ENCODE results near the gene CA4. TPM values are rescaled to one million over a fixed set of nuclear protein-coding genes. Genes with fewer than 3 reads are reported as not detected.
A peak's percentile ranks its signal among the peaks of the same experiment; 100 is the strongest.

The CA4 gene
- polyA plus RNA-seq, 1 donor, result 1.2 TPM

DNA sequence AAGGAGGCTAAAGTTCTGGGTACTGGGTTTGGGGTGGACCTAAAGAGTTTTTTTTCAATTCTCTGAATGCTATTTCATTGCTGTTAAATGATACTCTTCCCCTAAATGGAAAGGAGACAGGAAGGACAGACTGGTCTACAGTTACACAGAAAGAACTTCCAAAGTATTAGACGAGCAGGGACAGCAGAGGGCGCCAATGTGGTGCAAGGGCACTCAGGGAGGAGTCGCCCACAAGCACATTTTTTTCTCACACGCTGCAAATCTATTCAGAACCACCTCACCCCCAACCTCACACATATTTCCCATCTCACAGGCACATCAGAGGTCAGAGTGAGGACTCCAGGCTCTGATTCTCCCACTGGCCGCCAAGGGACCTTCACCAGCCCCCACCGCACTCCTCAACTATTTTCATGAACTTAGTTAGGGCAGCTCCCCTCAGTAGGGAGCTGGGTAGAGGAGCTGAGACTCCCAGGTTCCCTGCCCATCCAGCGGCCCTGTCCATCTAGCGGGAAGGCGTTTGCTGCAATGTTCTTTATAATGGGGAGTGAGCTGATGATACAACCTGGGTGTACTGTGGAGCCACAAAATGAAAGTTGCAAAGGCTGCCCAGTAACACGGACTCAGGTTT lies 6.8 kb upstream of the CA4 start:
- Histone ChIP-seq H3K27me3 (ENCODE audit: control insufficient read depth, insufficient read depth, low read length) (peaks cover 84% of the 10 kb centered on the region), H3K4me1 (ENCODE audit: control insufficient read depth, insufficient read depth, low read length) (peaks cover 33% of the 10 kb centered on the region), H3K9me3 (ENCODE audit: control insufficient read depth, low read depth, low read length) (peaks cover 9% of the 10 kb centered on the region), H3K36me3 (ENCODE audit: control insufficient read depth, insufficient read depth, low read length) (no peaks in the 10 kb centered on the region), H3K4me3 (ENCODE audit: low read length) (no peak overlapping the region), H3K27ac (ENCODE audit: low read length) (no peak overlapping the region)
- no CpG with 5 or more reads among the region's 10 CpGs for WGBS (ENCODE audit: insufficient coverage, low lambda C conversion rate)
- peak; percentile 62 to 68 for DNase-seq

- H3K4me1 ChIP-seq (ENCODE audit: control insufficient read depth, insufficient read depth, low read length), result peaks cover 35% of the 10 kb centered on the region
- peaks cover 6% of the 10 kb centered on the region for H3K9me3 ChIP-seq (ENCODE audit: control insufficient read depth, low read depth, low read length)
- DNase-seq, result no peak
- no peaks in the 10 kb centered on the region for H3K36me3 ChIP-seq (ENCODE audit: control insufficient read depth, insufficient read depth, low read length)
- whole genome bisulfite sequencing (ENCODE audit: insufficient coverage, low lambda C conversion rate), result 40% methylated on average over 1 of the region's 17 CpGs
- H3K4me3 ChIP-seq (ENCODE audit: low read length), result no peak overlapping the region
- no peak overlapping the region for H3K27ac ChIP-seq (ENCODE audit: low read length)
- H3K27me3 ChIP-seq (ENCODE audit: control insufficient read depth, insufficient read depth, low read length), result peaks cover 84% of the 10 kb centered on the region
Measured at GRCh38 chr17:60145006-60145935, 4.5 kb upstream of the CA4 start.

GRCh38 chr17:60146206-60146605 lies 3.6 kb upstream of the CA4 start:
- H3K27me3 ChIP-seq (ENCODE audit: control insufficient read depth, insufficient read depth, low read length), result peaks cover 84% of the 10 kb centered on the region
- 100% methylated on average over 1 of the region's 2 CpGs for WGBS (ENCODE audit: insufficient coverage, low lambda C conversion rate)

GRCh38 chr17:60147553-60148223 lies 2.1 kb upstream of the CA4 start:
- peaks cover 42% of the 10 kb centered on the region for H3K4me1 ChIP-seq (ENCODE audit: control insufficient read depth, insufficient read depth, low read length)
- no peak overlapping the region for H3K27ac ChIP-seq (ENCODE audit: low read length)
- peaks cover 85% of the 10 kb centered on the region for H3K27me3 ChIP-seq (ENCODE audit: control insufficient read depth, insufficient read depth, low read length)
- H3K4me3 ChIP-seq (ENCODE audit: low read length), result no peak overlapping the region
- H3K36me3 ChIP-seq (ENCODE audit: control insufficient read depth, insufficient read depth, low read length), result no peaks in the 10 kb centered on the region
- WGBS (ENCODE audit: insufficient coverage, low lambda C conversion rate), result no CpG with 5 or more reads among the region's 8 CpGs
- no peaks in the 10 kb centered on the region for H3K9me3 ChIP-seq (ENCODE audit: control insufficient read depth, low read depth, low read length)
- peak in 1 of 2 donors; percentile 49 for DNase-seq

More at GRCh38 chr17:60146206-60146605, 3.6 kb upstream of the CA4 start:
- H3K4me3 ChIP-seq (ENCODE audit: low read length), result no peak overlapping the region
- no peak for DNase-seq
- no peak overlapping the region for H3K27ac ChIP-seq (ENCODE audit: low read length)
- H3K4me1 ChIP-seq (ENCODE audit: control insufficient read depth, insufficient read depth, low read length), result peaks cover 39% of the 10 kb centered on the region
- H3K9me3 ChIP-seq (ENCODE audit: control insufficient read depth, low read depth, low read length), result peaks cover 2% of the 10 kb centered on the region
- H3K36me3 ChIP-seq (ENCODE audit: control insufficient read depth, insufficient read depth, low read length), result no peaks in the 10 kb centered on the region

- no peak for DNase-seq
- peaks cover 38% of the 10 kb centered on the region for H3K4me1 ChIP-seq (ENCODE audit: control insufficient read depth, insufficient read depth, low read length)
Measured at GRCh38 chr17:60148373-60148772, 1.4 kb upstream of the CA4 start.

GRCh38 chr17:60151355-60151754 lies 1.6 kb downstream of the CA4 start:
- Histone ChIP-seq H3K9me3 (ENCODE audit: control insufficient read depth, low read depth, low read length) (no peaks in the 10 kb centered on the region), H3K27me3 (ENCODE audit: control insufficient read depth, insufficient read depth, low read length) (peaks cover 65% of the 10 kb centered on the region), H3K4me3 (ENCODE audit: low read length) (no peak overlapping the region), H3K27ac (ENCODE audit: low read length) (no peak overlapping the region), H3K36me3 (ENCODE audit: control insufficient read depth, insufficient read depth, low read length) (no peaks in the 10 kb centered on the region), H3K4me1 (ENCODE audit: control insufficient read depth, insufficient read depth, low read length) (peaks cover 37% of the 10 kb centered on the region)
- WGBS (ENCODE audit: insufficient coverage, low lambda C conversion rate), result no CpG with 5 or more reads among the region's 5 CpGs
- DNase-seq, result no peak

More at GRCh38 chr17:60148373-60148772, 1.4 kb upstream of the CA4 start:
- Histone ChIP-seq H3K9me3 (ENCODE audit: control insufficient read depth, low read depth, low read length) (no peaks in the 10 kb centered on the region), H3K4me3 (ENCODE audit: low read length) (no peak overlapping the region), H3K27ac (ENCODE audit: low read length) (no peak overlapping the region), H3K36me3 (ENCODE audit: control insufficient read depth, insufficient read depth, low read length) (no peaks in the 10 kb centered on the region), H3K27me3 (ENCODE audit: control insufficient read depth, insufficient read depth, low read length) (peaks cover 82% of the 10 kb centered on the region)
- WGBS (ENCODE audit: insufficient coverage, low lambda C conversion rate), result no CpG with 5 or more reads among the region's 2 CpGs

DNA sequence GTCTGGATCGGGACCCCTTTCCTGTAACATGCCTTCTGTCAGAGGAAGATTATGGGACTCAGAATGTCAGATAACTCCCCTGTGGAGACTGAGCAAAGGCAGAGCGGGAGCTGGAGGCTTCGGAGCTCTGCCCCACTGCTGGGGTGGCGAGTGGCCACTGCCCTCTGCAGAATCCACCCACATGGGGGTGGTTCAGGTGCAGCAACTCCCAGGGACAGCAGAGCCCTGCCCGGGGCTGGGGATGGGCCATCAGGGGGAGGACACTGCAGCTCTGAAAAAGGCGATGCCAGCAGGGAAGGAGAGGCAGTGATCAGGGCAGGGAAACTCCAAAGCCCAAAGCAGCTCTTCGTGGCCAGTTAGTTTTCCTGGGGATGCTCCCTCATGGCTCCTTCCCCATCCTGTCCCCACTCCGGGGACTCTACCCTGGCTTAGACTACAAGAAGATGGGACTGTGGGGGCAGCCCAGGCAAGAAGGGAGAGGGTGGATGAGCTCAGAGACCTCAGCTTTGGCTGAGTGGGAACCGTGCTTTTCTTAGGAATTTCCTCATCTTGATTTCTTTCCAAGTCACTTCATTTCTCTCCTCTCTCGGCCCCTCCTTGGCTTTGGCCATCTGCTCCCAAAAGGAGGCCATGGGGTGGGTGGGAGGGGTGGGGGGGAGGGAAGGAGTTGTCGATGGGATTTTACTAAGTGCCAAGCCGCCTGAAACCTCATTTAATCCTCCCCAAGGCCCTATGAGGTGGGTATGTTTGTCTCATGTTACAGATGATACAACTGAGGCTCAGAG lies 4.0 kb downstream of the CA4 start:
- Histone ChIP-seq H3K4me3 (ENCODE audit: low read length) (no peak overlapping the region), H3K27ac (ENCODE audit: low read length) (no peak overlapping the region), H3K36me3 (ENCODE audit: control insufficient read depth, insufficient read depth, low read length) (no peaks in the 10 kb centered on the region), H3K27me3 (ENCODE audit: control insufficient read depth, insufficient read depth, low read length) (peaks cover 45% of the 10 kb centered on the region), H3K9me3 (ENCODE audit: control insufficient read depth, low read depth, low read length) (no peaks in the 10 kb centered on the region), H3K4me1 (ENCODE audit: control insufficient read depth, insufficient read depth, low read length) (peaks cover 21% of the 10 kb centered on the region)
- WGBS (ENCODE audit: insufficient coverage, low lambda C conversion rate), result 100% methylated on average over 1 of the region's 12 CpGs
- DNase-seq, result no peak

- no peak for DNase-seq
Measured at GRCh38 chr17:60154616-60155426, 5.0 kb downstream of the CA4 start.

GRCh38 chr17:60155427-60155814 lies 5.6 kb downstream of the CA4 start:
- Histone ChIP-seq H3K9me3 (ENCODE audit: control insufficient read depth, low read depth, low read length) (no peaks in the 10 kb centered on the region), H3K36me3 (ENCODE audit: control insufficient read depth, insufficient read depth, low read length) (no peaks in the 10 kb centered on the region), H3K27ac (ENCODE audit: low read length) (no peak overlapping the region), H3K27me3 (ENCODE audit: control insufficient read depth, insufficient read depth, low read length) (peaks cover 35% of the 10 kb centered on the region), H3K4me1 (ENCODE audit: control insufficient read depth, insufficient read depth, low read length) (peaks cover 16% of the 10 kb centered on the region), H3K4me3 (ENCODE audit: low read length) (no peak overlapping the region)
- DNase-seq, result no peak
- 80% methylated on average over 1 of the region's 3 CpGs for whole genome bisulfite sequencing (ENCODE audit: insufficient coverage, low lambda C conversion rate)

More at GRCh38 chr17:60154616-60155426, 5.0 kb downstream of the CA4 start:
- WGBS (ENCODE audit: insufficient coverage, low lambda C conversion rate), result no CpG with 5 or more reads among the region's 14 CpGs
- Histone ChIP-seq H3K4me3 (ENCODE audit: low read length) (no peak overlapping the region), H3K27ac (ENCODE audit: low read length) (no peak overlapping the region), H3K9me3 (ENCODE audit: control insufficient read depth, low read depth, low read length) (no peaks in the 10 kb centered on the region), H3K36me3 (ENCODE audit: control insufficient read depth, insufficient read depth, low read length) (no peaks in the 10 kb centered on the region), H3K4me1 (ENCODE audit: control insufficient read depth, insufficient read depth, low read length) (peaks cover 16% of the 10 kb centered on the region), H3K27me3 (ENCODE audit: control insufficient read depth, insufficient read depth, low read length) (peaks cover 38% of the 10 kb centered on the region)
